ENCODE results near the gene DMXL1.

DMXL1 gene

GRCh38 chr5:119054101-119054500 lies 16.8 kb upstream of the DMXL1 start:
- TF ChIP-seq CTCF (IDR thresholded peaks at IDR 0.05; ENCODE audit: extremely low read depth, missing control alignments): no peak
- no peak for DNase-seq (ENCODE audit: low spot score)

GRCh38 chr5:119055294-119055693 lies 15.6 kb upstream of the DMXL1 start:
- TF ChIP-seq CTCF (IDR thresholded peaks at IDR 0.05; ENCODE audit: extremely low read depth, missing control alignments): no peak
- no peak for DNase-seq (ENCODE audit: low spot score)

GRCh38 chr5:119058979-119059529 lies 11.8 kb upstream of the DMXL1 start:
- TF ChIP-seq CTCF (IDR thresholded peaks at IDR 0.05; ENCODE audit: extremely low read depth, missing control alignments): no peak
- DNase-seq (ENCODE audit: low spot score): no peak

GRCh38 chr5:119059740-119060255 lies 11.1 kb upstream of the DMXL1 start:
- DNase-seq (ENCODE audit: low spot score): no peak
- no peak for TF ChIP-seq CTCF (IDR thresholded peaks at IDR 0.05; ENCODE audit: extremely low read depth, missing control alignments)

GRCh38 chr5:119063579-119064379 lies 7.1 kb upstream of the DMXL1 start:
- peak; percentile 27 for DNase-seq (ENCODE audit: low spot score)
- TF ChIP-seq CTCF (IDR thresholded peaks at IDR 0.05; ENCODE audit: extremely low read depth, missing control alignments): no peak

- no peak for DNase-seq (ENCODE audit: low spot score)
- no peak for TF ChIP-seq CTCF (IDR thresholded peaks at IDR 0.05; ENCODE audit: extremely low read depth, missing control alignments)
Observed at GRCh38 chr5:119067450-119067849, 3.4 kb upstream of the DMXL1 start.

- TF ChIP-seq CTCF (IDR thresholded peaks at IDR 0.05; ENCODE audit: extremely low read depth, missing control alignments): no peak
- DNase-seq (ENCODE audit: low spot score): no peak
Observed at GRCh38 chr5:119070578-119070827, 384 bp upstream of the DMXL1 start.

All from GM20000 (cell line).